GM12878 (cell line): ENCODE data around the gene TUT4. TPM values are rescaled to one million over a fixed set of nuclear protein-coding genes. Genes with fewer than 3 reads are reported as not detected.

Experiments
- ATAC-seq: fragments of 200-7000 bp; cut with Tn5 transposase; 3 replicates; pipeline ENCODE4 v1.9.1; 2020; ENCODE audit warnings: mild to moderate bottlenecking, moderate library complexity
- BruUV-seq: library from RNA; stranded (reverse); fragments of 400-500 nt; replicated peaks from 2 replicates; lab custom pipeline; 2021; lab: Mats Ljungman, UMichigan
- CTCF ChIA-PET: fragments of 300-600 bp; sonication (Branson Sonifier 250); formaldehyde crosslinking; extraction: SDS; loops from one replicate; lab custom pipeline; 2021; ENCODE audit warnings: inconsistent platforms; lab: Yijun Ruan, JAX
- POLR2A ChIA-PET: fragments of 350-600 bp; formaldehyde crosslinking; extraction: SDS; loops from one replicate; lab custom pipeline; 2021; ENCODE audit warnings: inconsistent platforms; lab: Charles Lee
- RAD21 ChIA-PET: fragments of 300-600 bp; sonication (Branson Sonifier 250); formaldehyde crosslinking; loops from one replicate; lab custom pipeline; 2023; ENCODE audit warnings: antibody characterized with exemption; ENCODE audit not compliant: unreplicated experiment; lab: Charles Lee
- SMC1A ChIA-PET: fragments of 300-600 bp; sonication (Branson Sonifier 250); formaldehyde crosslinking; loops from one replicate; lab custom pipeline; 2023; ENCODE audit not compliant: unreplicated experiment, uncharacterized antibody; lab: Charles Lee
- DNase-seq: peaks from one replicate; pipeline ENCODE4 v3.0.0-alpha.2; 2011; ENCODE audit warnings: low read depth, low spot score
- FAIRE-seq: peaks from 3 replicates; lab custom pipeline; 2011; peaks lifted over from hg19 to GRCh38; lab: Jason Lieb, UNC
- H2AFZ ChIP-seq: 2 replicates; pipeline ENCODE4 v1.6.0; 2011; ENCODE audit warnings: low read depth, low read length, control low read depth; ENCODE audit not compliant: control insufficient read depth
- H3K27ac ChIP-seq: 2 replicates; pipeline ENCODE4 v1.5.1; 2011; ENCODE audit warnings: control low read depth; ENCODE audit not compliant: control insufficient read depth, insufficient read depth
- H3K27me3 ChIP-seq, 2 experiments: replicated peaks in 1 of 2; 2 replicates each; pipeline versions ENCODE4 v1.6.0 to v1.6.1; 2011; ENCODE audit warnings: low read length in 1 of 2; ENCODE audit not compliant: control insufficient read depth in 2 of 2, insufficient read depth in 2 of 2
- H3K36me3 ChIP-seq, 2 experiments: 2 replicates each; pipeline ENCODE4 v1.5.1; 2011; ENCODE audit warnings: low read length in 1 of 2; ENCODE audit not compliant: control insufficient read depth in 2 of 2, insufficient read depth in 2 of 2
- H3K4me1 ChIP-seq: 2 replicates; pipeline ENCODE4 v1.6.1; 2011; ENCODE audit warnings: mild to moderate bottlenecking, low read length, moderate library complexity, mixed read lengths; ENCODE audit not compliant: control insufficient read depth, insufficient read depth
- H3K4me2 ChIP-seq: 2 replicates; pipeline ENCODE4 v1.6.0; 2011; ENCODE audit warnings: control low read depth; ENCODE audit not compliant: control insufficient read depth, insufficient read depth
- H3K4me3 ChIP-seq: fragments of 200-600 bp; sonication (generic); 2 replicates; pipeline ENCODE4 v1.5.1; 2016
- H3K79me2 ChIP-seq: 2 replicates; pipeline ENCODE4 v1.6.0; 2011; ENCODE audit warnings: low read length; ENCODE audit not compliant: control insufficient read depth, insufficient read depth
- H3K9ac ChIP-seq: 2 replicates; pipeline ENCODE4 v1.8.0; 2011; ENCODE audit warnings: low read length, control low read depth, mixed read lengths; ENCODE audit not compliant: control insufficient read depth, insufficient read depth
- H3K9me3 ChIP-seq: replicated peaks from 3 replicates; pipeline ENCODE4 v1.5.1; 2011; ENCODE audit warnings: mild to moderate bottlenecking, low read length; ENCODE audit not compliant: control insufficient read depth, insufficient read depth
- H4K20me1 ChIP-seq: 2 replicates; pipeline ENCODE4 v1.6.0; 2011; ENCODE audit not compliant: control insufficient read depth, insufficient read depth
- CREB1 ChIP-seq: IDR thresholded peaks from 2 replicates; pipeline ENCODE4 v1.6.1; 2012; ENCODE audit warnings: low read depth, mild to moderate bottlenecking, inconsistent platforms
- HDAC6 ChIP-seq: fragments of 200-600 bp; sonication (generic); IDR thresholded peaks from one replicate; pipeline ENCODE4 v1.8.0; 2017; ENCODE audit warnings: antibody characterized with exemption; ENCODE audit not compliant: unreplicated experiment
- IRF4 ChIP-seq: IDR thresholded peaks from 2 replicates; pipeline ENCODE4 v1.6.1; 2011; ENCODE audit warnings: low read depth, low read length
- MYC ChIP-seq: IDR thresholded peaks from 2 replicates; pipeline ENCODE4 v1.6.1; 2011; ENCODE audit warnings: mild to moderate bottlenecking, low read length, moderate library complexity, inconsistent platforms; ENCODE audit not compliant: insufficient read depth, insufficient replicate concordance, insufficient read length, severe bottlenecking
- POU2F2 ChIP-seq: IDR thresholded peaks from 3 replicates; pipeline ENCODE4 v1.6.1; 2011; ENCODE audit warnings: low read depth, mild to moderate bottlenecking, low read length, borderline replicate concordance
- RBBP5 ChIP-seq: fragments of 200-600 bp; sonication (generic); conservative IDR thresholded peaks from 2 replicates; pipeline ENCODE4 v1.6.1; 2016
- RCOR1 ChIP-seq: conservative IDR thresholded peaks from 2 replicates; pipeline ENCODE4 v1.6.1; 2012; ENCODE audit warnings: low read depth, low read length, improper control_type of control experiment
- SMC3 ChIP-seq: IDR thresholded peaks from 2 replicates; pipeline ENCODE4 v1.6.1; 2011; ENCODE audit warnings: low read length, improper control_type of control experiment, borderline replicate concordance
- TCF12 ChIP-seq: IDR thresholded peaks from 2 replicates; pipeline ENCODE4 v1.6.1; 2011; ENCODE audit warnings: low read depth, mild to moderate bottlenecking, low read length
- YY1 ChIP-seq: IDR thresholded peaks from 2 replicates; pipeline ENCODE4 v1.6.1; 2011; ENCODE audit warnings: low read depth, mild to moderate bottlenecking, low read length
- ZNF207 ChIP-seq: fragments of 450-650 bp; IDR thresholded peaks from 2 replicates; pipeline ENCODE4 v1.6.1; 2014; ENCODE audit warnings: antibody characterized with exemption, mild to moderate bottlenecking, borderline replicate concordance
- WGBS: methylation state at CpG from one replicate; pipeline ENCODE4 v1.1.6; 2016; ENCODE audit warnings: low lambda C conversion rate; ENCODE audit not compliant: insufficient replicate concordance, insufficient coverage; ENCODE audit errors: missing lambda C conversion rate; 5-methylcytosine and 5-hydroxymethylcytosine counted together
- in situ Hi-C: fragments of 300-500 bp; cut with MboI; formaldehyde crosslinking; loops from 9 replicates; pipeline ENCODE4 v1.14.3; 2018; ENCODE audit warnings: mixed read lengths
- intact Hi-C: fragments of 100-400 bp; cut with micrococcal nuclease; formaldehyde crosslinking; loops from one replicate; pipeline ENCODE4 v1.14.2; 2022; ENCODE audit not compliant: unreplicated experiment
- polyA plus RNA-seq, 11 experiments: library from polyadenylated mRNA; depleted of rRNA in 4 of 11; unstranded in 6 of 11; stranded (reverse) in 5 of 11; fragments of >200 nt; fragmentation: Nextera tagmentation in 4 of 11; fragmentation: Illumina TruSeq in 1 of 11; extraction: Ambion mirVana in 4 of 11; extraction: Trizol in 1 of 11; gene quantifications; 1 replicate in 1 of 11; 2 replicates in 10 of 11; pipeline versions ENCODE4 v1.2.1 to v1.2.3, GENCODE V29; 2011 to 2016; ENCODE audit warnings: inconsistent platforms in 2 of 11, missing spikeins in 2 of 11, low read depth in 1 of 11
- total RNA-seq, 4 experiments: library from RNA; depleted of rRNA in 3 of 4; stranded (reverse); fragments of >200 nt in 3 of 4; fragmentation: Illumina TruSeq in 1 of 4; extraction: Trizol in 1 of 4; gene quantifications; 2 replicates each; pipeline versions ENCODE4 v1.2.1 to v1.2.3, GENCODE V29; 2013 to 2021
- TF ChIP-seq, protein P1 (sequence below): fragments of 450-650 bp; IDR thresholded peaks from 2 replicates; pipeline ENCODE4 v1.6.1; 2018; ENCODE audit warnings: mild to moderate bottlenecking, low read depth, moderate library complexity; ENCODE audit not compliant: partially characterized antibody
- TF ChIP-seq, protein P2 (sequence below): fragments of 150-350 bp; IDR thresholded peaks from 2 replicates; pipeline ENCODE4 v1.6.1; 2016; ENCODE audit warnings: low read depth, low read length

Gene TUT4
- total and polyA plus RNA-seq, 10 of the 15 experiments (the other 5 are each of a cell fraction or from before 2014, with no cell fraction given), result 9.4 to 40.7 (median 27.6) TPM

DNA sequence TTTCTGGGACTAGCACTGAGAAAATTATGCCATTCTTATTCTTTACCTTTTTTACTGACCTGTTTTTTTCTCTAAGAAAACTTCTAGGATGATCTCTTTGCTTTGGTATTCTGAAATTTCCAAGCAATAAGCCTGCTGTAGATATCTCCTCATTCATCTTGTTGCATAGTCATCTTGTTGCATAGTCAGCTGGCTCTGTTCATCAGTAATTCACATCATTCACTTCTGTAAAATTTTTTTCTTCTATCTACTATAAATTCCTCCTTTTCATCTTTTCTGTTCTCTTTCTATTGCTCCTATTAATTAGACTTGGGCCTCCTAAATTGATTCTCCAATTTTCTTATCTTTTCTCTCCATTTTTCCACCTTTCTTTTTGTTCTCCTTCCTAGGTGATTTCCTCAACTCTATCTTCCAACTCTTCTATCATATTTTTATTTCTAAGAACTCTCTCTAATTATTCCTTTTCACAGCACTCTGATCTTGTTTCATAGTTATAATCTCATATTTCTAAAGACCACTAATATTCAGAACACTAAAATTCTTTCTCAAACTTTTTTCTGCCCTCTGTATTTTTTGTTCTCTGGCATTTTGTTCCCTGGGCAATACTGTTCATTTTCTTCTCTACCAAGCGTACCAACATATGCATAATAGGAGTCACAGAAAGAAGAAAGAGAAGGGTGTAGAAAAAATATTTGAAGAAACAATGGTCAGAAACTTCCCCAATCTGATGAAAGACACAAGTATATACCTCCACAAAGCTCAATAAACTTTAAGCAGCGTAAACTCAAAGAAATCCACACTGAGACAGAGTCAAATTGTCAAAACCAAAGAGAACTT is 17.7 kb downstream of the TUT4 start (continued):
- no peak for TF ChIP-seq IRF4

DNA sequence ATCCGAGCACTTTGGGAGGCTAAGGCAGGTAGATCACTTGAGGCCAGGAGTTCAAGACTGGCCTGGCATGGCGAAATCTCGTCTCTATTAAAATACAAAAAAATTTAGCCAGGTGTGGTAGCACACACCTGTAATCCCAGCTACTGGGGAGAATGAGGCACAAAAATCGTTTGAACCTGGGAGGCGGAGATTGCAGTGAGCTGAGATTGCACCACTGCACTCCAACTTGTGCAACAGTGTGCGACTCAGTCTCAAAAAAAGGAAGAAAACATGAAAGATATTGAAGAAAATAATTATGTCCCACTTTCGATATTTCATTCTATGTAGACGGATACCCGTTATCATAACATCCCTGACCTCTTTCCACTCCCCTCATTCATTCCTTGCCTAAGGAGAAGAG is 19.2 kb downstream of the TUT4 start:
- no peak for DNase-seq
- ChIA-PET SMC1A (interaction anchor here (1.2 to 1.8 kb wide), 5 partner anchors 9 to 102 kb away, joined by 3 to 11 read pairs (median 7); no protein-coding TSS in a partner anchor), CTCF (interaction anchor here (0.7 kb wide), 1 partner anchor 816 kb away, joined by 3 read pairs; no protein-coding TSS in a partner anchor), POLR2A (interaction anchor here (1.0 kb wide), 1 partner anchor 19 kb away, joined by 3 read pairs; the partner anchor contains the start of gene TUT4), RAD21 (interaction anchor here (1.1 to 3.7 kb wide), 2 partner anchors 18 to 20 kb away, joined by 5 to 19 read pairs; partner anchors contain the start of gene TUT4)
- Histone ChIP-seq H3K4me1 (peaks cover 33% of the 10 kb centered on the region), H3K27me3 (no peaks in the 10 kb centered on the region), H2AFZ (no peak overlapping the region), H4K20me1 (no peaks in the 10 kb centered on the region), H3K4me2 (peak overlapping the region; percentile 57; the same call in 1 of the 2 replicates), H3K9ac (no peak overlapping the region), H3K27ac (no peak overlapping the region), H3K4me3 (no peak overlapping the region), H3K36me3 (no peaks in the 10 kb centered on the region; a peak in 1 of 4 replicates), H3K79me2 (peaks cover 12% of the 10 kb centered on the region), H3K9me3 (peaks cover 2% of the 10 kb centered on the region; the same call in 2 of the 3 replicates)
- no peak for FAIRE-seq
- in situ Hi-C loops, result no loop called here
- intact Hi-C loops, result no loop called here
- no peak for ATAC-seq
- no TSS peak for BruUV-seq
- WGBS, result 92% methylated on average over 9 of the region's 9 CpGs
- TF ChIP-seq, protein P1, sequence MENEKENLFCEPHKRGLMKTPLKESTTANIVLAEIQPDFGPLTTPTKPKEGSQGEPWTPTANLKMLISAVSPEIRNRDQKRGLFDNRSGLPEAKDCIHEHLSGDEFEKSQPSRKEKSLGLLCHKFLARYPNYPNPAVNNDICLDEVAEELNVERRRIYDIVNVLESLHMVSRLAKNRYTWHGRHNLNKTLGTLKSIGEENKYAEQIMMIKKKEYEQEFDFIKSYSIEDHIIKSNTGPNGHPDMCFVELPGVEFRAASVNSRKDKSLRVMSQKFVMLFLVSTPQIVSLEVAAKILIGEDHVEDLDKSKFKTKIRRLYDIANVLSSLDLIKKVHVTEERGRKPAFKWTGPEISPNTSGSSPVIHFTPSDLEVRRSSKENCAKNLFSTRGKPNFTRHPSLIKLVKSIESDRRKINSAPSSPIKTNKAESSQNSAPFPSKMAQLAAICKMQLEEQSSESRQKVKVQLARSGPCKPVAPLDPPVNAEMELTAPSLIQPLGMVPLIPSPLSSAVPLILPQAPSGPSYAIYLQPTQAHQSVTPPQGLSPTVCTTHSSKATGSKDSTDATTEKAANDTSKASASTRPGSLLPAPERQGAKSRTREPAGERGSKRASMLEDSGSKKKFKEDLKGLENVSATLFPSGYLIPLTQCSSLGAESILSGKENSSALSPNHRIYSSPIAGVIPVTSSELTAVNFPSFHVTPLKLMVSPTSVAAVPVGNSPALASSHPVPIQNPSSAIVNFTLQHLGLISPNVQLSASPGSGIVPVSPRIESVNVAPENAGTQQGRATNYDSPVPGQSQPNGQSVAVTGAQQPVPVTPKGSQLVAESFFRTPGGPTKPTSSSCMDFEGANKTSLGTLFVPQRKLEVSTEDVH, result no peak
- TF ChIP-seq ZNF207, result no peak
- TF ChIP-seq POU2F2, result no peak
- no peak for TF ChIP-seq RBBP5
- TF ChIP-seq RCOR1, result no peak
- TF ChIP-seq, protein P2, sequence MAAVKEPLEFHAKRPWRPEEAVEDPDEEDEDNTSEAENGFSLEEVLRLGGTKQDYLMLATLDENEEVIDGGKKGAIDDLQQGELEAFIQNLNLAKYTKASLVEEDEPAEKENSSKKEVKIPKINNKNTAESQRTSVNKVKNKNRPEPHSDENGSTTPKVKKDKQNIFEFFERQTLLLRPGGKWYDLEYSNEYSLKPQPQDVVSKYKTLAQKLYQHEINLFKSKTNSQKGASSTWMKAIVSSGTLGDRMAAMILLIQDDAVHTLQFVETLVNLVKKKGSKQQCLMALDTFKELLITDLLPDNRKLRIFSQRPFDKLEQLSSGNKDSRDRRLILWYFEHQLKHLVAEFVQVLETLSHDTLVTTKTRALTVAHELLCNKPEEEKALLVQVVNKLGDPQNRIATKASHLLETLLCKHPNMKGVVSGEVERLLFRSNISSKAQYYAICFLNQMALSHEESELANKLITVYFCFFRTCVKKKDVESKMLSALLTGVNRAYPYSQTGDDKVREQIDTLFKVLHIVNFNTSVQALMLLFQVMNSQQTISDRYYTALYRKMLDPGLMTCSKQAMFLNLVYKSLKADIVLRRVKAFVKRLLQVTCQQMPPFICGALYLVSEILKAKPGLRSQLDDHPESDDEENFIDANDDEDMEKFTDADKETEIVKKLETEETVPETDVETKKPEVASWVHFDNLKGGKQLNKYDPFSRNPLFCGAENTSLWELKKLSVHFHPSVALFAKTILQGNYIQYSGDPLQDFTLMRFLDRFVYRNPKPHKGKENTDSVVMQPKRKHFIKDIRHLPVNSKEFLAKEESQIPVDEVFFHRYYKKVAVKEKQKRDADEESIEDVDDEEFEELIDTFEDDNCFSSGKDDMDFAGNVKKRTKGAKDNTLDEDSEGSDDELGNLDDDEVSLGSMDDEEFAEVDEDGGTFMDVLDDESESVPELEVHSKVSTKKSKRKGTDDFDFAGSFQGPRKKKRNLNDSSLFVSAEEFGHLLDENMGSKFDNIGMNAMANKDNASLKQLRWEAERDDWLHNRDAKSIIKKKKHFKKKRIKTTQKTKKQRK, result no peak
- no peak for TF ChIP-seq TCF12
- no peak for TF ChIP-seq HDAC6
- TF ChIP-seq YY1, result no peak
- no peak for TF ChIP-seq CREB1
- TF ChIP-seq MYC, result no peak
- TF ChIP-seq SMC3, result no peak
